Measurements from ENCODE around the gene TGDS.
A peak's percentile ranks its signal among the peaks of the same experiment; 100 is the strongest.
"Not testable (repeated sequence)": the region's sequence is repeated elsewhere in the genome, so short reads cannot be mapped to it uniquely, and the experiment has no call there.

TGDS gene

DNA sequence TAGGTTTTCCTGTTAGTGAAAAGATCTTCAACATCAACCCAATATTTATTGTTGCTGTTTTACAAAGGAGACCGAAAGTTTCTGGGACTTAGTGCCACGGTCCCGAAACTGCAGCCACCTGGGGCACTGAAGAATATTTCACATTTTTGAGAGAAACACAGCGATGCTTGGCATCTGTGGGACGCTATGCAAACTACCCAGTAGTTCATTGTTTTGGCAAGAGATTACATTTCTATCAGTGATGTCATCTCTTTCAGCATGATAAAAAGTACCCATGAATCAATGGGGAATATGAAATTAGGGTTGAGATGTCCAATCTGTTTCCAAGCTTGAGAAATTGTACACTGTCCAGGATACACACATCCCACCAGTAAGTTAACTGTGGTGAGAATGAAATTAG lies 43.9 kb downstream of the TGDS start:
- no peak for DNase-seq (ENCODE audit: low read depth)

DNA sequence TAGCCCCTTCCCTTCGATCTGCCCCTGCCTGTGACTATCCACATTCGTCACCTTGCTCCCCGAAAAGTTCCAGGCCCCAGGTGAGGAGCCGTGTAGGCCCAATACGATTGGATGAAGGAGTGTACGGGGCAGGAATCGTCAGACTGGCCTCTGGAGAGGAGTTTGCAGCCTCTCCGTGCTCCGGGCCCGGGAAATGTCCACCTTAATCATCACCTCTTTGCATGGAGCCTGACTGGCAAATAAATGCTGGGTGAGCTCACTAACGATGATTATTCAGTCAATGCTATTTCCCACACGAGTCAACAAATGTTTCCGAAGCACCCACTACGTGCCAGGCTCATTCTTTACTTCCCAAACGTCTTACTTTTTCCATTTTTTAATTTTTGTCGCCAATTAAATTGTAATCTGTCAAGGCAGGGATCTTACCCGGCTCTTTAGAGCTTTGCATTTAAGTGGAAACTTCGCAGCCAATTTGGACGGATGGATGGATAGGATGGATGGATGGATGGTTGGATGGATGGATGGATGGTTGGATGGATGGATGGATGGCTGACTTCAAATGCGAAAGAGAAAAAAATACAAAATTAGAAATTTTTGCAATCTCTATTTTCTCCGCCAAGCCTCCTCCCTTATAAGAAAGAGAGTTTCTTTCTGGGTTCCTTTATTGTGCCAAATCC lies 45.8 kb downstream of the TGDS start:
- no peak for DNase-seq (ENCODE audit: low read depth)

- DNase-seq (ENCODE audit: low read depth), result peak; percentile 92
Measured at GRCh38 chr13:94549232-94550061, 46.5 kb downstream of the TGDS start.

GRCh38 chr13:94548821-94549231 lies 47.1 kb downstream of the TGDS start:
- peak; percentile 35 for DNase-seq (ENCODE audit: low read depth)

GRCh38 chr13:94548382-94548781 lies 47.6 kb downstream of the TGDS start:
- DNase-seq (ENCODE audit: low read depth), result no peak

DNA sequence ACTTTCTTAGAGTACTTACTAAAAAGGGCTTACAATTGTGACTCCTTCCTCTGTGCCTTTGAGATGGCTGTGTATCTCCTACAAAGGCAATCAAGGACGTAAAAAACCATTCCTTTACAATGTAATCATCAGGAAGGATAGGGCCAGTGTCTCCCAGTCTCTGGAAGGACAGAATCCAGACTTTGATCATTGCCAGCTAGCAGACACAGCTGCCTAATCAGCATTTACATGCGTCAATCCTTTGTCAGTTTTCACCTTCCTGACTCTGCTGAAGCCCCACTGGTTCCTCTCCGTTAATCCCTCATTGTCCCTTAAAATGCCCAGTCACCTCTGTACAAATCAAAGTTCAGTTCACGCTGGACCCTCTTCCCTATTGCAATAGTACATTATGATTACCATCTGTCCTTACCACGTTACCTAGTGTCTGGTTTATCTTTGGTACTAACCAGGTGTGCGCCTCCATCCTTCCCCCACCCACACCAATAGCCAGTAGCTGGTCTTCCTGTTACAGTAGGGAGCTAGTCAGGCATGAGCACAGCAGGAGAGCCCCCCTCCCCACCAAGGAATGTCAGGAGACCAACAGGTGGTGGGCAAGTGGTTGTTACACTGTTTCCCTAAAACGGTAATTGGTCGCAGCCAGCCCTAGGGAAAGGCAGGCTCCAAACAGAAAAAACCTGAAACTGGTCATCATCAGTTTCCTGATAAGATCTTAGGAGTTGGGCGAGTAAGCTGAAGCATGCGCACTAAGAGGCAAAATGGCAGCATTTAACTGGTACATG lies 49.7 kb downstream of the TGDS start:
- no peak for DNase-seq (ENCODE audit: low read depth)

DNA sequence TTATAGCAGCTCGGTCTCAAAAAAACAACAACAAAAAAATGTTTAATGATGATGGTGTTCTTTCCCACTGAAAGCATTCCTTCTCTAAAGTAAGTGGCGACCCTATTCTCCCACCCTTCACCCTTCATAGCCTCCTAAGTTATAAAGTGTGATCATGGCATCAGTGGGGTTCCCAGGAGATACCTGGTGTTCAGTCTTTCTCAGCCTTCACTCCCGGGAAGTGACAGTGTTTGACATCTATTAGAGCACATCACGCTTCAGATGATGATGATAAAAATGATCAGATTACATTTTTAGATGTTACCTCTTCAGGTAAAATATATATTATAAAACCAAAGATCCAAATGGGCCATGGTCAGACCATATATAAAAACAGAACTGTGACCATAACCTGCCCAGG lies 51.0 kb downstream of the TGDS start:
- no peak for DNase-seq (ENCODE audit: low read depth)

DNA sequence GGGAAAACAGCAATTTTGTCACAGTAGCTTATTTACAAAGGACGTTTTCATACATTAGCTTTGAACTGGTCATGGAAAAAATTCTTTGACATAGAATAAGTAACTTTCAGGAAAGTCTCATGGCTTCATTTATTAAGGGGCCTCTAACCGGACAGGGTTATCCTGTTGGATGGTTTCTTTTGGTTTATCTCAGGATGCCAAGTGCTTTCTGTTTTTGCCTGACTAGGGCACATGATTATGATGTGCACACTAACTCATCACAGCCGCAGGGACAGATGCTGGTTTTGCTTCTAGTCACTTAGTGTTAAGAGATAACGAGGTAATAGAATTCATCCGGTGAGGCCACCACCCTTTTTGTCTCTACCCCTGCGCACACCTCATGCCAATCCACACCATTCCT lies 53.0 kb downstream of the TGDS start:
- no peak for DNase-seq (ENCODE audit: low read depth)

- no peak for DNase-seq (ENCODE audit: low read depth)
Measured at GRCh38 chr13:94537740-94538630, 58.0 kb downstream of the TGDS start.

- no peak for DNase-seq (ENCODE audit: low read depth)
Measured at GRCh38 chr13:94535775-94536174, 60.2 kb downstream of the TGDS start.

GRCh38 chr13:94535231-94535630 lies 60.7 kb downstream of the TGDS start:
- no peak for DNase-seq (ENCODE audit: low read depth)

DNA sequence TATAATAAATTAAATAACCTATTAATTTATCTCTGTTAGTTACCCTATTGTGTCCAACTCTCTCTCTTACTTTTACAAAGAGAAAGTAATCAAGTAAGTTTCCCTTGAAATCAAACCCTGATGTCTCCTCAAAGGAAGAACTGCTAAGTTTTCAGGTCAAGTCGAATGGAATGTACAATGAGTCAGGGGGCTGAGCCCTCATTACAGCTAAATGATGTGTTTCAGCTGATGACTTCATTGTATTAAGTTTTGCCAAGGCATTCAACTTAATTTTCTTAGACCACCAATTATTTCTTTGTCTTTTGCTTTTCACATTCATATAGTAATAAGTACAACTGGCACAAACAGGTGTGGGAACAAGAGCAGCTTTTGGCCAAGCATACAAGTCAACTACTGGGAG lies 61.8 kb downstream of the TGDS start:
- DNase-seq (ENCODE audit: low read depth), result no peak

GRCh38 chr13:94532278-94532677 lies 63.7 kb downstream of the TGDS start:
- DNase-seq (ENCODE audit: low read depth), result not testable (repeated sequence)

DNA sequence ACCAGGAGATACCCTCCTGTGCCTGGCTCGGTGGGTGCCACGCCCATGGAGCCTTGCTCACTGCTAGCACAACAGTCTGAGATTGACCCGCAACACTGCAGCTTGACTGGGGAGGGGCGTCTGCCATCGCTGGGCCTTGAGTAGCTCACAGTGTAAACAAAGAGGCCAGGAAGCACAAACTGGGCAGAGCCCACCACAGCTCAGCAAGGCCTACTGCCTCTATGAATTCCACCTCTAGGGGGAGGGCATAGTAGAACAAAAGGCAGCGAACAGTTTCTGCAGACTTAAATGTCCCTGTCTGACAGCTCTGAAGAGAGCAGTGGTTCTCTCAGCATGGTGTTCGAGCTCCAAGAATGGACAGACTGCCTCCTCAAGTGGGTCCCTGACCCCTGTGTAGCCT lies 69.0 kb downstream of the TGDS start:
- DNase-seq (ENCODE audit: low read depth), result not testable (repeated sequence)

GRCh38 chr13:94525781-94526180 lies 70.2 kb downstream of the TGDS start:
- DNase-seq (ENCODE audit: low read depth), result no peak

DNA sequence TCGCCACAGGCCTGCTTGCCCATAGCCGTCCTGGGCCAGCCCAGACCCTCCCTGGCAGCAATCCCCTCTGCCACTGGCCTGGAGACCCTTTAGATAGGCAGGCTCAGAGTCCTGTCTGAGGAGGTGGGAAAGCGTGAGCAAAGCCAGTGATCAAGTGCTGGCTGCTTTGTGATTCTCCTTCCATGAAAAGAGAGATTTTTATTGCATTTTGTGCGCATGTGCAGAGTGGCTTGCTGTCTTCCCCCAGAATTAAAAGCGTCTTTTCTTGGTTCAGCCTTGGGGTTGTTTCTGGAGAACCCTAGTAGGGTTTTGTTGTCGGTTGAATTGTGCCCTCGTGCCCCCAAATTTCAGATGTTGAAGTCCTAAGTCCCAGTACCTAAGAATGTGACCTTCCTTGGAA lies 71.5 kb downstream of the TGDS start:
- DNase-seq (ENCODE audit: low read depth), result no peak
